GM18511 (cell line): ENCODE data around the gene SAT2.
A peak's percentile ranks its signal among the peaks of the same experiment; 100 is the strongest.
"Not testable (repeated sequence)": the region's sequence is repeated elsewhere in the genome, so short reads cannot be mapped to it uniquely, and the experiment has no call there.

Experiments
- ATAC-seq: cut with Tn5 transposase; IDR thresholded peaks from one replicate; pipeline ENCODE4 v1.9.1; 2021; ENCODE audit warnings: mild to moderate bottlenecking, moderate library complexity; ENCODE audit not compliant: unreplicated experiment

SAT2 gene

DNA sequence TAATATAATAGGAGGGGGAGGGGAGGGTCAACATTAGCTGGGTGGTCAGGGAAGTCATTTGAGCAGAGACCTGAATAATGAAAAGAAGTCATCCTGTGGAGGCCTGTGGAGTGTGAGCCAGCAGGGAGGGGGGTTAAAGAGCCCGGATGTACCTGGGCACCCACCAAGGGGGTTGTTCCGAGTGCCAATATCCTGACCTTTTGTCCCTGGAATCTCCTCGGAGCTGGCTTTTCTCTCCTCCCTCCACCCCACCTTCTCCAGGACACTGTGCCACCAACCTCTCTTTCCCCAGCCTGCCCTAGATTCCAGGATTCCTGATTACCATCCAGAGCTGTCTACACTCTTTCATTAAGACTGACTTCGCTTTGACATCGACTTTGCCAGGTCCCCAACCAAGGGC, 8.5 kb upstream of the SAT2 start:
- ATAC-seq, result no peak

DNA sequence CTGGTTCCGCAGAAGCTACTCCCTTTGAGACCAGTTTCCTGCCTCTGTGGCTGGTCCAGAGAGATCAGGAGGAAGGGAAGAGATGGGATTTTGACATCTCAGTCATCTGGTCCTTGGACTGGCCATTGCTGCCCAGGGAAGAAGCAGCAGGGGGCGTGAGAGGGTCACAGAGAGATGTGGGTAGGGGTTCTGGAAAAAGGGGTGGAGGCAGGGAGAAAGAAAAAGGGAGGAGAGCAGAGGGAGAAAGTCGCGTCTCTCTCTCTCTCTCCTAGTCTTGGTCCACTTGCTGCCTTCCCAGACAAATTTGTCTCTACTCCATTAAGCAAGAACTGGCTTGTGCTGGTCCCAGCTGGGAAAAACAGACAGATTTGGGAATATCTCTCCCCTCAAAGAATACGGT, 6.8 kb upstream of the SAT2 start:
- ATAC-seq, result no peak

DNA sequence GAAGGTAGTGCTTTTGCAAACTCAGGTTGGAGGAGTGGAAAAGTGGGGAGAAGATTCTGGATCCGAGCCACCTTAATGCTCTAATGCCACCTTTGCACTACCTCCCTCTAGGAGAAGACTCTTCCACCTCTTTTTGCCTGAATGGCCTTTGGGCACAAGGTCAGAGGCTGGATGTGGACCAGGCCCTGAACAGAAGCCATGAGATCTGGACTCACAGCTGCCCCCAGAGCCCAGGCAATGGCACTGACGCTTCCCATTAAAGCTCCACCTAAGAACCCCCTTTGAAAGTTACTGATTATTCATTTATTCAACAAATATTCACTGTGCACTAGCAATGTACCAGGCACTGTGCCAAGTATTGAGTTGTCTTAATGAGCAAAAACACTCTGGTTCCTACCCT, 5.5 kb upstream of the SAT2 start:
- ATAC-seq, result no peak

DNA sequence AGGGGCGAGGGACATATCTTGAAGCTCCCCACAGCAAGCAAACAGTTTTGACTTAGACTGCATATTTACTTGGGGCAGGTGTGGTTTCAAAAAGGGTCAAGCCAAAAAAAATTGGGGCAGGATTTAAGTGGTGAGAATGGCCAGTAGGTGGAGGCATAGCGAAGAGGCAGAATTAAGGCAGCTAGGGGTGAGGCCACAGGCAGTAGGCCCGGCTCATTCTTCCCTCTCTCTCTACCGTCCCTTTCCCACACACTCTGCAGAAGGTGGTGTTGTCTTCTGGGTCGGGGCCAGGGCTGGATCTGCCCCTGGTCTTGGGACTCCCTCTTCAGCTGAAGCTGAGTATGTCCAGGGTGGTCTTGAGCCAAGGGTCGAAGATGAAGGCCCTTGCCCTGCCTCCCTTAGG, 4.9 kb upstream of the SAT2 start:
- no peak for ATAC-seq

DNA sequence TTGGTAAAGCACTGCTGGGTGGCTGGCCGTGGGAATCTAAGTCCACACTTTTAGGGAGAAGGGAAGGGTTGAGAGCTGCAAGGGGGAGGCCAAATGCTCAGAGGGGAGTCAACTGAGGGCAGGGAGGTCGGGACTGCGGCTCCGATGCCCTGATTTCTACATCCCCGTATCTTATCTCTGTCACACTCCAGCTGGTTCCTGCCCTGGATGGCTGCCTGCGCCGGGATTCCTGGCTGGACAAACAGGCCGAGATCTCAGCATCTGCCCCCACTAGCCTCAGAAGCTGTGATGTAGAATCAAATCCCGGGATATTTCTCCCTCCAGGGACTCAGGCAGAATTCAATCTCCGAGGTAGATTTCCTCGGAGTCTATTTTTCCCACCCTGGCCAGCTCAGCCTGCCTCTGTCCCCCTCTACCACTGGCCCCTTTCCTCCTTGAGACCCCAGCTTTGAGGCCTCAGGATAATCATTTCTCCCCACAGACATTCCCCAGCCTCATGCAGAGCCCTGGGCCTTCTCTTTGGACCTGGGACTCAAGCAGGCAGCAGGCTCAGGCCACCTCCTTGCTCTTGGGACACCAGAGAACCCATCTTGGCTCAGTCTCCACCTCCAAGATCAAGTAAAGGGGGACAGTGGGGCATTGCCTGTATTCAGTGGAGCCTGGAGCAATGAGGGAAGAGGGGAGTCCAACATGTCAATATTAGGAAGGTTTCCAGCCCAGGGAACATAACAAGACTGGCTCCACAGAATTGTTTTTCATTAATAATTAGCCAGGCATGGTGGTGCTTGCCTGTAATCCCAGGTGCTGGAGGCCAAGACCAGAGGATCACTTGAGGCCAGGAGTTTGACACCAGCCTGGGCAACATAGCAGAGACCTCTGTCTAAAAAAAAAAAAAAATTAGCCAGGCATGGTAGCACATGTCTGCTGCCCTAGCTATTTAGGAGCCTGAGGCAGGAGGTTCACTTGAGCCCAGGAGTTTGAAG, 4.1 kb upstream of the SAT2 start:
- no peak for ATAC-seq

DNA sequence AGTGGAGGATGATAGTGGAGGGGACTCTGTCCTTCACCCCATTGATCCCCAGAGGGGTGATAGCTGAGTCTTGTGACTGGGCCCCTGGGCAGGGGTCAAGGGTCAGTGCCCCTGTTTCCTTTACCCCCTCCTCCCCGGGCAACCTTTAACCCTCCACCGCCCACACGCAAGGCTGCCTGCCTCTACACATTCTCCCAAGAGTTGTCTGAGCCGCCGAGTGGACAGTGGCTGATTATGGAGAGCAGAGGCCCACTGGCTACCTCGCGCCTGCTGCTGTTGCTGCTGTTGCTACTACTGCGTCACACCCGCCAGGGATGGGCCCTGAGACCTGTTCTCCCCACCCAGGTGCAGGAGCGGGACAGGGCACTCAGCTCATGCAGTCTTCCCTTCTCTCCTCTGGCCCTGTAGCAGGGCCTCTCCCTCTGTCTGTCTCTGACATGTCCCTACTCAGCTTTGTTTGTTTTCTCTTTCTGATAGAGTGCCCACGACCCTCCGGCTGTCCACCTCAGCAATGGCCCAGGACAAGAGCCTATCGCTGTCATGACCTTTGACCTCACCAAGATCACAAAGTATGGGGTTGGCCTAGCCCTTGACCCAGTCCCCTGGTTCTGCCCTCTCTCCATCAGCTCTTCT, 2.4 kb upstream of the SAT2 start, which contains the start of gene SHBG:
Gene SHBG (plus strand): TSS at position 197 of the 633 bp plus-strand sequence. CDS start 38 bp downstream, at position 235.
- ATAC-seq, result no peak

DNA sequence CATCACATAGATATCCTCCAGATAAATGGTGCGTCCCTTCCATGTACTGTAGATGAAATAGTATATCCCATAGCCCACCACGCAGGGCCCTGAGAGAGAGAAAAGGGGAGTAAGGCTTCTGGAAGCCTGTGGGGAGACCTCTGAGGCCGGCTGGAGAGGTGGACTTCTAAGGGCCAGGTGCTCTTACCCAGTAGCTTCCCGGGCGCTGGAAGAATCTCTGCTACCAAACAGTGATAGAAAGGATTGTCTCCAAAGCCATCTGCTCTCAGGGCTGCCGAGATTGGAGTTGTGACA, 718 bp downstream of the SAT2 start:
- ATAC-seq, result no peak

DNA sequence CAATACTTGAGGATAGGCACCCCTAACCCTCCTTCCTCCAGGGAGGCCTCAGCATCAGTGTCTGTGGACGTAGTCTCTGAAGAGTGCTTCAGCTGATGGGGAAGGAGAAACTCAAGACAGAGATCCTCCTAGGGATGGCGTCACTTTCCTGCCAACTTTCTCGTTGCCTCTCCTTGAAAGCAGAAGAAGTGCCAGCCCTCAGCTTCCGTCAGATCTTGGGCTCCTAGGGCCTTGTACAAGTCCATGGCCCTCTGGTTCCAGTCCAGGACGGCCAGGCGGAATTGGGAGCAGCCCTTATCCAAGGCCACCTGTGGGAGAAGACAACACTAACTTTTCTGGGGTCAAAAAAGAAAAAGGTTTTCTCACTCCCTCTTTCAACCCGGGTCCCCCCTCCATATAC, 1.3 kb downstream of the SAT2 start:
- ATAC-seq, result no peak

DNA sequence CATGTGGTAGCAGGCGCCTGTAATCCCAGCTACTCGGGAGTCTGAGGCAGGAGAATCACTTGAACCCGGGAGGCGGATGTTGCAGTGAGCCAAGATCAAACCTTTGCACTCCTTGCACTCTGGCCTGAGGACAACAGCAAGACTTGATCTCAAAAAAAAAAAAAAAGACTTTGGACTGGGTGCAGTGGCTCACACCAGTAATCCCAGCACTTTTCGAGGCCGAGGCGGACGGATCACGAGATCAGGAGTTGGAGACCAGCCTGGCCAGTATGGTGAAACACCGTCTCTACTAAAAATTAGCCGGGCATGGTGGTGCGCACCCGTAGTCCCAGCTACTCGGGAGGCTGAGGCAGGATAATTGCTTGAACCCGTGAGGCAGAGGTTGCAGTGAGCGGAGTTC, 1.9 kb downstream of the SAT2 start:
- not testable (repeated sequence) for ATAC-seq

DNA sequence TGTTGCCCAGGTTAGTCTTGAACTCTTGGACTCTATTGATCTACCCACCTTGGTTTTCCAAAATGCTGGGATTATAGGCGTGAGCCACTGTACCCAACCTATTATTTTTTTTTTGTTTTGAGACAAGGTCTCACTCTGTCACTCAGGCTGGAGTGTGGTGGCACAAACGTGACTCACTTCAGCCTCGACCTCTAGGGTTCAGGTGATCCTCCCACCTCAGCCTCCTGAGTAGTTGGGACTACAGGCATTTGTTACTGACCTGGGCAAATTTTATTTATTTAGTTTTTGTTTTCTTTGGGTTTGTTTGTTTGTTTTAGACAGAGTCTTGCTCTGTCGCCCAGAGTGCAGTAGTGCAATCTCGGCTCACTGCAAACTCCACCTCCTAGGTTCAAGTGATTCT, 4.0 kb downstream of the SAT2 start:
- ATAC-seq, result no peak

DNA sequence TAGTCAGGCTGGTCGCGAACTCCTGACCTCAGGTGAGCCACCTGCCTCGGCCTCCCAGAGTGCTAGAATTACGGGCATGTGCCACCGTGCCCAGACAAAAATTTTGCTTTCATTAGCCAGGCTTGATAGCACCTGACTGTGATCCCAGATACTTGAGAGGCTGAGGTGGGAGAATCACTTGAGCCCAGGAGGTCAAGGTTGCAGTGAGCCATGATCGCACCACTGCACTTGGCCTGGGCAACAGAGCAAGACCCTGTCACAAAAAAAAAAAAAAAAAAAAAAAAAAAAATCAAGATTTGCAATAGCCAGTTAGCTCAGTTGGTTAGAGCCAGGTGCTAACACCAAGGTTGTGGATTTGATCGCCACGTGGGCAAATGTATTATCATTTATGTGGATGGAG, 6.8 kb downstream of the SAT2 start:
- no peak for ATAC-seq

DNA sequence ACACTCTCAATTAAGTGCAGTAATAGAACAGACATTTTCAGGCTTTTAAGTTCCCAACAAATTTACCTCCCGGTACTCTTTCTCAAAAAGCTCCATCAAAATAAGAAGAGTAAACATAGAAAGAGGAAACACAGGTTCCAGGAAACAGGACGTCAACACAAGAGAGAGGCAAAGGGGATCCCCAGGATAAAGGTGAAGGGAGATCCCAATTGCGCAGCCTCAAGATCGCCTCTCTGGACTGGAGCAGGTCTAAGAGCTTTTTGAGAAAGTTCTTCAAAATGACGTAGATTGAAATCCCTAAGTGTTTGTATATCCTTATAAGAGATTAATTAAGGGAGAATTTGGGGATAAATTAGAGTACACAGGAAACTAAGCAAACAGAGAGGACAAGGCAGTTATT, 9.0 kb downstream of the SAT2 start:
- no peak for ATAC-seq

DNA sequence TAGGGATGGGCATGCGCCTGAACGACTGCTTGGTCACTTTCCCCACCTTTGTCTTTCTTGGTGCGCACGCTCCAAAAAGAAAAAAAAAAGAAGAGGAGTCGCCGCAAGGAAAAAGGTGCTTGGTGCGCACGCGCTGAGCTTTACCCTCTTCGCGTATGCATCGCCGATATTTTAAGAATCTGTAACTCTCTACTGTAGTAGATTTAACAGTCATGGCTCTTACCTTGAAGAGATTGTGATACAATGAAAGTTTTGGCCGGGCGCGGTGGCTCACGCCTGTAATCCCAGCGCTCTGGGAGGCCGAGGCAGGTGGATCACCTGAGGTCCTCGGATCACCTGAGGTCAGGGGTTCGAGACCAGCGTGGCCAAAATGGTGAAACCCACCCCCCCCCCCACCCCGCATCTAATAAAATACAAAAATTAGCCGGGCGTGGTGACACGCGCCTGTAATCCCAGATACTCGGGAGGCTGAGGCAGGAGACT, 12.3 kb downstream of the SAT2 start:
- ATAC-seq, result no peak

DNA sequence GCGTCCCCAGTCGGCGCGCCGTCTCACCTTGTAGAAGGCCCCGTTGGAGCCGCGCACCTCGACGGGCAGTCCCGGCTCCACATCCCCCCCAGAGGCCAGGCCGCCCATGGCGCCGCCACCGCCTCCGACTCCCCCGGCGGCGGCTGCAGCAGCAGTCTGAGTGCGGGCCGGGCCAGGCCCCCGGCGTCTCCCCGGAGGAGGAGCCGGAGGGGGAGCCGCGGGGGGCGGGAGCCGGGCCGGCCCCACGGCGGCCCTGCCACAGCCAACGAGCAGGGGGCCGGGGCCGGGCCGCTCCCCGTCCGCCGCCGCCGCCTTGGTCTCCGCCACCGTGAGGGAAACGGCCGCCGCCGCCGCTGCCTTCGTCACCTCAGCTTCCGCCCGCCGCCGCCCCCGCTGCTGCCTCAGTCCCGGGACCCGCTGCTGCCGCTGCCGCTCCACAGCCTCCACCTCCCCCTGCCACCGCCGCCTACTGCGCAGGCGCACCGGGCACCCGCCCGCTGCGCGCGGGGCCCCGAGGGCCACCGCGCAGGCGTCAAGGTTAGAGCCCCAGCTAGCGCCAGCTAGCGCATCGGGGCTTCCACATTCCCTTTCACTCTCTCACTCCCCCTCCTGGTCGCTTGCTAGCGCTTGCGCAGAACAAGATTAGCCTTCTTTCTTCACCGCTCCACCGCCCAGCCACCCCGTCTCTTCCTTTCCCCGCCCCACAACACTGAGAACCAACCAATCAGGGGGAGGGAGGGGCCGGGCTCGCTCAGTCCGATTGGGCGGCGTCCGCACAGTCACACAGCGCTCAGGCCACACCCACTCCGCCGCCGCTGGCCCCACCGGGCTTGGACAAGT, 13.0 kb downstream of the SAT2 start, which contains the start of gene FXR2:
Gene FXR2 (minus strand): TSS at position 473 of the 840 bp plus-strand sequence. CDS start 365 bp downstream, at position 108.
- peak; percentile 90 for ATAC-seq

DNA sequence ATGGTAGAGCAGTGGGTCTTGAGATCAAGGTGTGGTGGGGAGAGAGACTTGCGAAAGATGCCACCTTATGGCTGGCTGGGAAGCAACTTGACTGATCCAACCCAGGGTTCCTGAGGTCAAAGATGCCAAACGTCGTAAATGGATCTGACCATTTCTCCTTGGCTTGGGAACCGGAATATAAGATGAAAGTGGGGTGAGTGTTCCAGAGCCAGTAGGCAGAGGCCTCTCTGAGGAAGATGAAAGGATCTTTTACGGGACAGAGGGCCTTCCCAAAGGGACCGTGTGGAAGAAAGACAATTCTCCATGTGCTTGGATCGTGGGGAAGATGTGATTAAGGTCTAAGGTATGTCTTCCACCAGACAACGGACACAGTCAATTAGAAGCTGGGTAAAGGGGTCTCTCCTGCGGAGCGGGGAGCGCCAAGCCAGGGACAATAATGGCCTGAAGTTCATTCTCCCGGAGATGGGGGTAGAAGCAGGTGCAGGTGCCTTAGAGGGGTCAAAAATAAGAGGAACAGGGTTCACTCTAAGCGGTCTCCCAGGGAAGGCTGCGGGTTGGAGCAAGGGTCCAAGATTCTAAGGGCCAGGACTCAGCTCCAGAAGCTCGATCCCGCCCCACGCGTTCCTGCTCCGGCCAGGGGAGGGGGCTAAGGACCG, 13.7 kb downstream of the SAT2 start:
- ATAC-seq, result no peak

DNA sequence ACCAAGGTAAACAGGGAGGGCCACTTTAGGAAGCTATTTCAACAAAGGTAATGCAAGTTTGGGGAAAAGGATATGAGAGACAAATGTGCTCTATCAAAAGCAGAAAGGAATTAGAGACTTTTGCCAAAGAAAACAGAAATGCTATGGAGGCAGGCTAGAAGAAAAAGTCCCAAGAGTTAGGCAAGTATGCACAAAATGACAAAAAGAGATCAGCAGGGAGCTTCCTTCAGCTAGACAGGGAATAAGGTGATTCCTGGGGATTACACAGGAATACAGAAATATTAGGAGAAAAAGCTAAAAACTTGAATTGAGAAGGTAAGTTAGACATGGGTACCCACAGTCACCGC, 15.4 kb downstream of the SAT2 start:
- ATAC-seq, result no peak

DNA sequence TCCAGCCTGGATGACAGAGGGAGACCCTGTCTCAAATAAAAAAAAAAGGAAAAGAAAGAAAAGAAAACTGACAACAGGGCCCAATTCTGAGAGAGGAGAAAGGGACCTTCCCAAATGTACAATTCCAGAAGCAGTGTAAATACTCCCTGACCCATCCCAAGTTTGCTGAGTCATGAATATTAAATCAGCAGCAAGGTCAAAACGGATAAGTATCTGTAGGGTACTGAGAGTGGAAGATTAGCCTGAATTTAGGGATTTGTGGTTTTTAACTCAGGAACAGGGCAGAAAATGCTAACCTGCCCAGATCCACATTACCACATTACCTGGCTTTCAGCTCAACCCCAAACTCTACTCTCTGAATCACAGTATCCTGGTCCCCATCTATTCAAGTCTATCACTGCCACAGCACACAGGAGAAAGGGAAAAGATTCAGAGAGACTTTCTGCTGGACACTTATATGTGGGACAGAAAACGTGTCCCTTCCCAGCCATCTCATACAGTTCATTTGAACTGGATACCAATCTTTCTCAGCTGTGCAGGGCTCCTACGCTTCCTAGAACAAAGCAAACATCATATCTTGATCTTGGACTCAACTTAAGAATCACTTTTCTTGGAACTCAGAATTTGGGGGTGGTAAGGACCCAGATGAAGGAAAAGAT, 15.9 kb downstream of the SAT2 start:
- no peak for ATAC-seq

DNA sequence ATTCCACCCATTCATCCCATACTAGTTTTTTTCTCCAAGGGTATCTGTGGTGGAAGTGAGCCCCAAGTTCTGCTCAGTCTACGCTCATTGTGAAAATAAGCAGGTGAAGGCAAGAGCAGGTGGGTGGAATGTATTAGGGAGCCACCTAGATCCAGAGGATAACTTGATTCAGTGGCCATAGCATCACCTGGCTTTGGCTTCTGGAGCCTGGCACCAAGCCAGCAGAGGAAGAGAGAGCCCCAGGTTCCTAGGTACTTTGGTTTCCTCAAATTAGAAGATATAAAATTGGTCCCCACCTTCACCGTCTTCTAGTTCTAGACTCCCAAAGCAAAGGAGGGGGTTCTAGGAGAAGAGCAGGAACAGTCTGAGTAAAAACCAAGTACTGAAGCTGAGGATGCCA, 17.0 kb downstream of the SAT2 start:
- ATAC-seq, result no peak

DNA sequence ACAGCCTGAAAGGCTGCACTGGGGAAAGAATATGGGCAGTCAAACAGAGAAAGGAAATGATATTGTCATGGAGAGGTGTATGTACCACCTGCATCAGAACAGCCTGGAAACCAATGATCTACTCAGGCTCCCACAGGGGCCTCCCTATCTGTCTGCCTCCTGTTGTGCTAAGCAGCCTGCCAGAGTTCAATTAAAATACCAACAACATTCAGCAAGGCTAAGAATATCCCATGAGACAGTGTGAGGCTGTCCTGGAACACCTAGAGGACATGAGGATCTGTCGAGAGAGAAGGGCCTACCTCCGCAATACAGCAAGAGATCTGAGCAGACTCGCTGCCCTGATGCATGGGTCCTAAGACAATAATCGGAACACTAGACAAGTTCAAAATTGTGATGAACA, 21.3 kb downstream of the SAT2 start:
- ATAC-seq, result no peak

DNA sequence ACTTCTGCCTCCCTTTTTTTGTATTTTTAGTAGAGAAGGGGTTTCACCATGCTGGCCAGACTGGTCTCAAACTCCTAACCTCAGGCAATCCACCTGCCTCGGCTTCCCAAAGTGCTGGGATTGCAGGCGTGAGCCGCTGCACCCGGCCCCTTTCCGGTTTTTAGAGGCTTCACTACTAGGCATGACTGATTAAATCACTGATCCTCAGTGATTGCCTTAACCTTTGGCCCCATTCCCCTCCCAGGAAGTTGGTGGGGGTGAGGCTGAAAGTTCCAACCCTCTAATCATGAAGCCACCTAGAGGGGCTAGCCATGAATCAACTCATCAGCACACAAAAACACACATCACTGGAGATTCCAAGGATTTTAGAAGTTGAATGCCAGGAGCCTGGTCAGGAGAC, 30.1 kb downstream of the SAT2 start:
- ATAC-seq, result not testable (repeated sequence)
